ENCODE measurements around the gene IGDCC3. TPM values are rescaled to one million over a fixed set of nuclear protein-coding genes. Genes with fewer than 3 reads are reported as not detected.

IGDCC3 gene
- total RNA-seq, 1 experiment from 2014 or later = not detected

- H3K27ac Mint-ChIP-seq (ENCODE audit: unreplicated experiment) = no peak overlapping the region
- CTCF ChIA-PET = no interaction called here
- no peak for TF ChIP-seq CTCF (IDR thresholded peaks at IDR 0.05; ENCODE audit: unreplicated experiment)
- no peak overlapping the region for H3K4me3 Mint-ChIP-seq (ENCODE audit: low read depth, unreplicated experiment)
- no peaks in the 10 kb centered on the region for H3K36me3 Mint-ChIP-seq (ENCODE audit: insufficient read depth, unreplicated experiment)
- intact Hi-C loops (cut with micrococcal nuclease; ENCODE audit: unreplicated experiment) = no loop called here
- no peak for DNase-seq
- BruUV-seq (replicated peaks) = no TSS peak
- H3K4me1 Mint-ChIP-seq (ENCODE audit: low read depth, unreplicated experiment) = no peaks in the 10 kb centered on the region
- no peaks in the 10 kb centered on the region for H3K9me3 Mint-ChIP-seq (ENCODE audit: low read depth, unreplicated experiment)
- peaks cover 85% of the 10 kb centered on the region for H3K27me3 Mint-ChIP-seq (ENCODE audit: unreplicated experiment)
Observed at GRCh38 chr15:65344914-65345275, 32.9 kb downstream of the IGDCC3 start.

GRCh38 chr15:65344214-65344913, 33.4 kb downstream of the IGDCC3 start:
- CTCF ChIA-PET = no interaction called here
- BruUV-seq (replicated peaks) = no TSS peak
- no peak for TF ChIP-seq CTCF (IDR thresholded peaks at IDR 0.05; ENCODE audit: unreplicated experiment)

DNA sequence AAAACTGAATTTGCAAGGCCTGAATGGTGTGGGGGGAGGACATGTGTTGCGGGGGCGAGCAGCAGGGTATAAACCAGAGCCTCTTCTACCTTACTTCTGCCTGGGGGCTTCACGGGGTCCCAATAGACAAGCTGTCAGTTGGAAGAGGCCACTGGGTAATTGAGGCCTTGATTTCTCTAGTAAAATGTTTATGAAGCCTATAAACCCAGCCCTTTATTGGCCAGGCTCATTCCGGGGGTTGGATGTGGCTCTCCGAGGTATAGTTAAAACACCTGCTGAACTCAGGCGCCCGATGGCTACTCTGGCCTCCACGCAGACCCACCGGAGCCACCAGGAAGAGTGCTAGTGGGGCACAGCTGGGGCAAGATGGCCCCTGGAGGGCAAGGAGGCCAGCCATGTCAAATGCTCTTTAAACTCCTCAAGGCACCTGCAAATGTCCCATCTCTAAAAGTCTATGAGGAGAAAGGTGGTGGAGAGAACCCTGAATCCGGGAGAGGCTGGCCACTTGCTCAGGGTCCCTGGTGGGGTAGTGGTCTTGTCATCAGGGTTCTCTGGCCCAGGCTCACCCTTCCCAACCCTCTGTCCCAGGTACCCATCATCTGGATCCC, 34.3 kb downstream of the IGDCC3 start:
- H3K27me3 Mint-ChIP-seq (ENCODE audit: unreplicated experiment) = peaks cover 89% of the 10 kb centered on the region
- no peak overlapping the region for H3K27ac Mint-ChIP-seq (ENCODE audit: unreplicated experiment)

More at GRCh38 chr15:65344214-65344913, 33.4 kb downstream of the IGDCC3 start:
- no peak for DNase-seq
- Mint-ChIP-seq H3K9me3 (ENCODE audit: low read depth, unreplicated experiment) (no peaks in the 10 kb centered on the region), H3K36me3 (ENCODE audit: insufficient read depth, unreplicated experiment) (no peaks in the 10 kb centered on the region), H3K4me1 (ENCODE audit: low read depth, unreplicated experiment) (no peaks in the 10 kb centered on the region), H3K27me3 (ENCODE audit: unreplicated experiment) (peaks cover 89% of the 10 kb centered on the region), H3K27ac (ENCODE audit: unreplicated experiment) (no peak overlapping the region), H3K4me3 (ENCODE audit: low read depth, unreplicated experiment) (no peak overlapping the region)
- intact Hi-C loops (cut with micrococcal nuclease; ENCODE audit: unreplicated experiment) = no loop called here

GRCh38 chr15:65342493-65342892, 35.3 kb downstream of the IGDCC3 start:
- Mint-ChIP-seq H3K27me3 (ENCODE audit: unreplicated experiment) (peaks cover 88% of the 10 kb centered on the region), H3K4me1 (ENCODE audit: low read depth, unreplicated experiment) (no peaks in the 10 kb centered on the region), H3K9me3 (ENCODE audit: low read depth, unreplicated experiment) (no peaks in the 10 kb centered on the region), H3K4me3 (ENCODE audit: low read depth, unreplicated experiment) (no peak overlapping the region), H3K27ac (ENCODE audit: unreplicated experiment) (no peak overlapping the region), H3K36me3 (ENCODE audit: insufficient read depth, unreplicated experiment) (no peaks in the 10 kb centered on the region)
- no peak for DNase-seq
- CTCF ChIA-PET = interaction anchor here (0.6 kb wide), 1 partner anchor 16 kb away, joined by 3 read pairs; no protein-coding TSS in a partner anchor
- TF ChIP-seq CTCF (IDR thresholded peaks at IDR 0.05; ENCODE audit: unreplicated experiment) = no peak
- no TSS peak for BruUV-seq (replicated peaks)
- intact Hi-C loops (cut with micrococcal nuclease; ENCODE audit: unreplicated experiment) = no loop called here

More for the DNA sequence above, 34.3 kb downstream of the IGDCC3 start:
- intact Hi-C loops (cut with micrococcal nuclease; ENCODE audit: unreplicated experiment) = no loop called here
- Mint-ChIP-seq H3K4me3 (ENCODE audit: low read depth, unreplicated experiment) (no peak overlapping the region), H3K4me1 (ENCODE audit: low read depth, unreplicated experiment) (no peaks in the 10 kb centered on the region), H3K36me3 (ENCODE audit: insufficient read depth, unreplicated experiment) (no peaks in the 10 kb centered on the region), H3K9me3 (ENCODE audit: low read depth, unreplicated experiment) (no peaks in the 10 kb centered on the region)
- DNase-seq = no peak
- TF ChIP-seq CTCF (IDR thresholded peaks at IDR 0.05; ENCODE audit: unreplicated experiment) = no peak
- CTCF ChIA-PET = no interaction called here
- no TSS peak for BruUV-seq (replicated peaks)

Data from Calu3 (cell line).